Measurements from ENCODE around the gene TTC9.

DNA sequence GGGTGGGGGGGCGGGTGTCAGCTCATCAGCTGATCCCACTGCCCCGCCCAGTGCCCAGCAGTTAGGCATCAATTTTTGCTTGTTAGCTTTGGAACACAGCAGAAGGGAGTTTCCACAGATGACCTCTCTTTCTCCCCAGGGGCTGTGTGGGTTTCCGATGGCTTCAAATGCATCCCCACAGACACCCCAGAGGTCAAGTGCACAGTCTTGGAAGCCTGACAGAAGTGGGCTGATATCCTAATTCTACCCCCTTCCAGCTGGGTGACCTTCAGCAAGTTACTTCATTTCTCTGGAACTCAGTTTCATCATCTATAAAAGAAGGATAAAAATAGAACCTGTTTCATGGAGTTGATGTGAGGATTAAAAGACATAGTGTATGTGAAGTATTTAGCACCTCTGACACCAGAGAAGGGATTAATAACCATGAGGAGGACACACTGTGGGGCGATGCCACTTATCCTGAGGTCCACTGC, 22.0 kb downstream of the TTC9 start:
- no peak for TF ChIP-seq POLR2A (IDR thresholded peaks at IDR 0.05)
- TF ChIP-seq, protein P1, sequence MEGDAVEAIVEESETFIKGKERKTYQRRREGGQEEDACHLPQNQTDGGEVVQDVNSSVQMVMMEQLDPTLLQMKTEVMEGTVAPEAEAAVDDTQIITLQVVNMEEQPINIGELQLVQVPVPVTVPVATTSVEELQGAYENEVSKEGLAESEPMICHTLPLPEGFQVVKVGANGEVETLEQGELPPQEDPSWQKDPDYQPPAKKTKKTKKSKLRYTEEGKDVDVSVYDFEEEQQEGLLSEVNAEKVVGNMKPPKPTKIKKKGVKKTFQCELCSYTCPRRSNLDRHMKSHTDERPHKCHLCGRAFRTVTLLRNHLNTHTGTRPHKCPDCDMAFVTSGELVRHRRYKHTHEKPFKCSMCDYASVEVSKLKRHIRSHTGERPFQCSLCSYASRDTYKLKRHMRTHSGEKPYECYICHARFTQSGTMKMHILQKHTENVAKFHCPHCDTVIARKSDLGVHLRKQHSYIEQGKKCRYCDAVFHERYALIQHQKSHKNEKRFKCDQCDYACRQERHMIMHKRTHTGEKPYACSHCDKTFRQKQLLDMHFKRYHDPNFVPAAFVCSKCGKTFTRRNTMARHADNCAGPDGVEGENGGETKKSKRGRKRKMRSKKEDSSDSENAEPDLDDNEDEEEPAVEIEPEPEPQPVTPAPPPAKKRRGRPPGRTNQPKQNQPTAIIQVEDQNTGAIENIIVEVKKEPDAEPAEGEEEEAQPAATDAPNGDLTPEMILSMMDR (IDR thresholded peaks at IDR 0.05): no peak

Data from testis (tissue), 2 donors.